HG02678 (cell line): ENCODE measurements around the gene IRF4.

Source experiments
- ATAC-seq: cut with Tn5 transposase; IDR thresholded peaks from one replicate; pipeline ENCODE4 v1.9.1; 2021; ENCODE audit warnings: mild to moderate bottlenecking, moderate library complexity; ENCODE audit not compliant: unreplicated experiment

IRF4 gene

DNA sequence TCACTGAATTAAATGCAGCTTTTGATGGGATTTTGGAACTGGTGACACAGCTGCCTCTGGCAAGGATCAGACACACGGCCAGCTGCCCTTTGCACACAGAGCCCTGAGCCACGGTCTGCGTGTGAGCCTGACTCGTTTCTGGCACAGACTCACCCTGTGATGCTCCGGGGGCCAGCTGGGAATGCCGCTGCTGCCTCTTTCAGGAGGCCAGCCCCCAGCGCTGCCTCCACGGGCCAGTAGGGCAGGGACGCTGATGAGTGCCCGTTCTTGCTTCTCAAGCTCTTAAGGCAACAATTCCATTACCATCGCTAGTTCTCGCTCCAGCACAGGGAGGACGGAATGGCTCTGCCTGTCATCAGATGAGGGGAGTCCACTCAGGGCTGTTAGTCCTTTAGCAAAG lies 61.6 kb downstream of the IRF4 start:
- no peak for ATAC-seq

DNA sequence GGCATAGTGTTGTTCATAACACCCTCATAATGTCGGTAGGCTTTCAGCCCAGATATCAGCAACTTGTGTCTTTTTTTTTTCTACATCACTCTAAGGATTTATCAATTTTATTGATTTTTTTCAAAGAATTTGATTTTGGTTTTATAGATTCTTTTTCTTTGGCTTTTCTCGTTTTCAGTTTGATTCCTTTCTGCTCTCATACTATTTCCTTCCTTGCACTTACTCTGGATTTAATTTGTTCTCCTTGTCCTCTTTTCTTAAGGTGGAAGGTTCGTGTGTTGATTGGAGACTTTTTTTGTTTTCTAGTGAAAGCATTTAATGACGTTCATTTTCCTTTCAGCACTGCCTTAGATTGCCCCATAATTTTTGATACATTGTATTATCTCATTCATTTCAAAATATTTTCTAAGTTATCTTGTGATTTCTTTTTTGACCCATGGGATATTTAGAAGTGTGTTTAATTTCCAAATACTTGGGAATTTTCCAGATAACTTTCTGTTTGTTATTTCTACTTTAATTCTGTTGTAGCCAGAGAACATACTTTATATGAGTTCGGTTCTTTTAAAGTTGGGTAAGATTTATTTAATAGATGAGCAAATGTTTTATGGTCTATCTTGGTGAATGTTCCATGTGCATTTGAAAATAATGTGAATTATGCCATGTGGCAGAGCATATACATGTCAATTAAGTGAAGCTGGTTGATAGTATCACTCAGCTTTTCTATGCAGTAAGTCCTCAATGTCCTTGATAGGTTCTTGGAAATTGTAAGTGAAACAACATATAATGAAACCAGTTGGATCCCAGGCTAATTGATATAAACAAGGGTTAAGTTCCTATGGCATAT lies 62.8 kb downstream of the IRF4 start:
- no peak for ATAC-seq

DNA sequence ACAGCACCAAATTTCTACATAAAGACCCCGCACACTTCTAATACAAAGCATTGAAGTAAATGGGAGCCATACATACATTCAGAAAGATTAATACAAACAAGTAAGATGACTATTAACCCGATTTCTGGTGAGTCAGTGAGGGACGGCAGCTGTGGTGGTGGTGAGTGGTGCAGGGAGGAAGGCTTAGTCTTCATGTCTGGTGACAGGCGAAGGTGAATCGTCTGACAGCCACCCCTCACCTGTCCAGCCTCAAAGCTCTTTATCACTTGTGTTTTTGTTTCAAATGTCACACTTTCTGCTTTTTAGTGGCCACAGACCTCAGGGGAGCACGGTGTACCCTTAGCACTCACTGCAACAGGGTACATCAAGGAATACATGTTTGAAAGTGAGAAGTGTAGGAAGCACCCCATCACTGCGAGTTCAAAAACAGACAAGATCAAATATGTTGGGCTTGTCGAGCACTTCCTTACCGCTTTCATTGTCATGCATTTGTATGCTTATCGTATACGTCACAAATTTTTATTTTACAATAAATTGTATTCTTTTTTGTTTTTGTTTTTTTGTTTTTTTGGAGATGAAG lies 63.5 kb downstream of the IRF4 start:
- no peak for ATAC-seq

DNA sequence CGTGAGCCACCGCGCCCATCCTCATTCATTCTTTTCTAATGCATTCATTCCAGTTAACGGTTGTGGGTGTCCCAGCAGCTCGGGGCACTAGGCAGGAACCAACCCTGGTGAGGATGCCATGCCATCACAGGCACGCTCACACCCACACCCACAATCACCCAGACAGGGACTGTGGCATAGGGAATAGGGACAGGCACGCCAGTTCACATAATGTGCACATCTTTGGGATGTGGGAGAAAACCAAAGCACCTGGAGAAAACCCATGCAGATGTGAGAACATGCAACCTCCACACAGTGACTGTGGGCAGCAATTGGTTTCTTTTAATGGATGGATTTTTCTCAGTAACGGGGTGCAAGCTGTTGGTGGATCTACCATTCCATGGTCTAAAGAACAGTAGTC lies 64.3 kb downstream of the IRF4 start:
- no peak for ATAC-seq

DNA sequence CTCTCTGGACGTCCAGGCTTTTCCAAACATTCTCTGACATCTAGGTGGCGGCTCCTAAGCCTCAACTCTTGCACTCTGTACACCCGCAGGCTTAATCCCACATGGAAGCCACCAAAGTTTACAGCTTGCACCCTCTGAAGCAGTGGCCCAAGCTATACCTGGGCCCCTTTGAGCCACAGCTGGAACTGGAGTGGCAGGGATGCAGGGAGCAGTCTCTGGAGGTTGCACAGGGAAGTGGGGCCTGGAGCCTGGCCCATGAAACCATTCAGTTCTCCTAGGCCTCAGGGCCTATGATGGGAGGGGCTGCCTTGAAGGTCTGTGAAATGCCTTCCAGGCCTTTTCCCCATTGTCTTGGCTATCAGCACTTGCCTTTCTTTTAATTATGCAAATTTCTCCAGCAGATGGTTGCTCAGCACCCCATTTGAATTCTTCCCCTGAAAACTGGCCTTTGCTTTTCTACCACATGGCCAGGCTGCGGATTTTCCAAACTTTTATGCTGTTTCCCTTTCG lies 64.9 kb downstream of the IRF4 start:
- no peak for ATAC-seq

DNA sequence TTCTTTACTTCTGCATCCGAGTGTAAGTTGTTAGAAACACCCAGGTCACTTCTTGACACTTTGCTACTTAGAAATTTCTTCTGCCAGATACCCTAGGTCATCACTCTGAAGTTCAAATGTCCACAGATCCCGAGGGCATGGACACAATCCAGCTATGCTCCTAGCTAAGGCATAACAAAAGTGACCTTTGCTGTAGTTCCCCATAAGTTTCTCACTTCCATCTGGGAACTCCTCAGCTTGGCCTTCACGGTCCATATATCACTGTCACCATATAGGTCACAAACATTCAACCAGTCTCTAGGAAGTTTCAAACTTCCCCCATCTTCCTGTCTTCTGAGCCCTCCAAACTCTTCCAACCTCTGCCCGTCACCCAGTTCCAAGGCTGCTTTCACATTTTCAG lies 65.3 kb downstream of the IRF4 start:
- ATAC-seq, result no peak
